IMR-90 (cell line): ENCODE measurements around the gene CMTM5. TPM values are rescaled to one million over a fixed set of nuclear protein-coding genes. Genes with fewer than 3 reads are reported as not detected.

Experiments
- ATAC-seq: fragments of 200-7000 bp; cut with Tn5 transposase; 2 replicates; pipeline ENCODE4 v1.9.1; 2020; ENCODE audit warnings: low read depth, mild to moderate bottlenecking, moderate library complexity
- BruUV-seq: library from RNA; stranded (reverse); fragments of 400-500 nt; replicated peaks from 2 replicates; lab custom pipeline; 2021; lab: Mats Ljungman, UMichigan
- CTCF ChIA-PET: fragments of 300-600 bp; formaldehyde crosslinking; extraction: SDS; loops from one replicate; lab custom pipeline; 2021; ENCODE audit warnings: antibody characterized with exemption; lab: Yijun Ruan, JAX
- POLR2A ChIA-PET: fragments of 300-600 bp; sonication (Branson Sonifier 250); formaldehyde crosslinking; loops from one replicate; lab custom pipeline; 2022; ENCODE audit warnings: antibody characterized with exemption; ENCODE audit not compliant: unreplicated experiment; lab: Charles Lee
- DNase-seq: peaks from one replicate; pipeline ENCODE4 v3.0.0; 2013
- H2AFZ ChIP-seq: replicated peaks from 2 replicates; pipeline ENCODE3; 2013; ENCODE audit warnings: low read length, mild to moderate bottlenecking; ENCODE audit not compliant: poor library complexity
- H2AK5ac ChIP-seq: 2 replicates; pipeline ENCODE4 v1.6.1; 2013; ENCODE audit warnings: low read depth, low read length, inconsistent platforms
- H2AK9ac ChIP-seq: replicated peaks from 2 replicates; pipeline ENCODE3; 2013; ENCODE audit warnings: mild to moderate bottlenecking, low read depth, low read length, moderate library complexity; ENCODE audit not compliant: poor library complexity
- H2BK120ac ChIP-seq: 2 replicates; pipeline ENCODE4 v1.6.1; 2013; ENCODE audit warnings: low read depth, low read length, inconsistent platforms
- H2BK15ac ChIP-seq: 3 replicates; pipeline ENCODE4 v1.6.1; 2013; ENCODE audit warnings: low read depth, low read length, inconsistent platforms
- H2BK20ac ChIP-seq: 2 replicates; pipeline ENCODE4 v1.6.1; 2013; ENCODE audit warnings: low read depth, mild to moderate bottlenecking, inconsistent platforms, low read length, moderate library complexity
- H2BK5ac ChIP-seq: 2 replicates; pipeline ENCODE4 v1.6.1; 2013; ENCODE audit warnings: mild to moderate bottlenecking, low read depth, low read length, inconsistent platforms; ENCODE audit not compliant: poor library complexity, severe bottlenecking
- H3K14ac ChIP-seq: replicated peaks from 2 replicates; pipeline ENCODE4 v1.6.1; 2013; ENCODE audit warnings: low read depth, low read length, inconsistent platforms
- H3K18ac ChIP-seq: 2 replicates; pipeline ENCODE4 v1.6.1; 2013; ENCODE audit warnings: low read depth, low read length, control low read depth
- H3K23ac ChIP-seq: 2 replicates; pipeline ENCODE4 v1.6.1; 2013; ENCODE audit warnings: low read depth, low read length, inconsistent platforms
- H3K27ac ChIP-seq: 2 replicates; pipeline ENCODE4 v1.5.1; 2013; ENCODE audit warnings: mild to moderate bottlenecking, control low read depth, low read length; ENCODE audit not compliant: insufficient read depth
- H3K27me3 ChIP-seq: 2 replicates; pipeline ENCODE4 v1.6.1; 2013; ENCODE audit warnings: low read length; ENCODE audit not compliant: control insufficient read depth, insufficient read depth
- H3K36me3 ChIP-seq: 2 replicates; pipeline ENCODE4 v1.6.1; 2013; ENCODE audit warnings: low read length, mixed read lengths; ENCODE audit not compliant: control insufficient read depth, insufficient read depth
- H3K4ac ChIP-seq: 2 replicates; pipeline ENCODE4 v1.6.1; 2013; ENCODE audit warnings: low read depth, low read length, inconsistent platforms
- H3K4me1 ChIP-seq: 2 replicates; pipeline ENCODE4 v1.6.1; 2013; ENCODE audit warnings: low read length, mixed read lengths; ENCODE audit not compliant: control insufficient read depth, insufficient read depth
- H3K4me2 ChIP-seq: 2 replicates; pipeline ENCODE4 v1.6.1; 2013; ENCODE audit warnings: low read depth, mild to moderate bottlenecking, control low read depth, low read length, moderate library complexity
- H3K4me3 ChIP-seq: 2 replicates; pipeline ENCODE4 v1.5.1; 2013; ENCODE audit warnings: low read depth, mild to moderate bottlenecking, control low read depth, low read length, moderate library complexity; ENCODE audit not compliant: insufficient read depth
- H3K56ac ChIP-seq: 2 replicates; pipeline ENCODE4 v1.6.1; 2013; ENCODE audit warnings: low read length, inconsistent platforms; ENCODE audit not compliant: insufficient read depth; ENCODE audit errors: extremely low read depth
- H3K79me1 ChIP-seq, 2 experiments: 2 replicates each; pipeline ENCODE4 v1.6.1; 2013; ENCODE audit warnings: low read length in 2 of 2, inconsistent platforms in 1 of 2, low read depth in 1 of 2
- H3K9ac ChIP-seq: 2 replicates; pipeline ENCODE4 v1.6.1; 2013; ENCODE audit warnings: low read depth, low read length, control low read depth
- H3K9me1 ChIP-seq: 2 replicates; pipeline ENCODE4 v1.6.1; 2013; ENCODE audit warnings: low read length, inconsistent platforms; ENCODE audit not compliant: insufficient read depth
- H3K9me3 ChIP-seq: 2 replicates; pipeline ENCODE4 v1.6.1; 2013; ENCODE audit warnings: low read length; ENCODE audit not compliant: control insufficient read depth, insufficient read depth
- H4K20me1 ChIP-seq: 2 replicates; pipeline ENCODE4 v1.6.1; 2013; ENCODE audit warnings: low read length, inconsistent platforms; ENCODE audit not compliant: insufficient read depth
- H4K5ac ChIP-seq: 2 replicates; pipeline ENCODE4 v1.6.1; 2013; ENCODE audit warnings: mild to moderate bottlenecking, low read depth, low read length, control low read depth
- H4K8ac ChIP-seq, 2 experiments: 2 replicates each; pipeline ENCODE4 v1.6.1; 2013; ENCODE audit warnings: low read depth in 2 of 2, low read length in 2 of 2, control low read depth in 1 of 2, inconsistent platforms in 1 of 2
- H4K91ac ChIP-seq: 2 replicates; pipeline ENCODE4 v1.6.1; 2013; ENCODE audit warnings: low read depth, low read length, inconsistent platforms; ENCODE audit not compliant: insufficient read depth
- BHLHE40 ChIP-seq: fragments of 150-350 bp; IDR thresholded peaks from 2 replicates; pipeline ENCODE4 v1.6.1; 2016; ENCODE audit warnings: mild to moderate bottlenecking, low read depth, low read length
- CEBPB ChIP-seq: IDR thresholded peaks from 2 replicates; pipeline ENCODE4 v1.6.1; 2012; ENCODE audit warnings: low read depth, low read length, improper control_type of control experiment
- CHD1 ChIP-seq: IDR thresholded peaks from 2 replicates; pipeline ENCODE4 v1.6.1; 2012; ENCODE audit warnings: low read depth, low read length, improper control_type of control experiment
- FOS ChIP-seq: fragments of 150-350 bp; IDR thresholded peaks from 2 replicates; pipeline ENCODE4 v1.6.1; 2016; ENCODE audit warnings: low read depth, low read length
- MAFK ChIP-seq: IDR thresholded peaks from 2 replicates; pipeline ENCODE4 v1.6.1; 2012; ENCODE audit warnings: low read depth, low read length, improper control_type of control experiment
- MAZ ChIP-seq: IDR thresholded peaks from 2 replicates; pipeline ENCODE4 v1.6.1; 2012; ENCODE audit warnings: low read depth, mild to moderate bottlenecking, low read length, improper control_type of control experiment, moderate library complexity, borderline replicate concordance
- MXI1 ChIP-seq: IDR thresholded peaks from 2 replicates; pipeline ENCODE4 v1.6.1; 2012; ENCODE audit warnings: low read depth, mild to moderate bottlenecking, low read length, moderate library complexity, borderline replicate concordance
- NFE2L2 ChIP-seq: fragments of 150-350 bp; IDR thresholded peaks from 2 replicates; pipeline ENCODE4 v1.6.1; 2016; ENCODE audit warnings: low read depth, mild to moderate bottlenecking, low read length
- POLR2A ChIP-seq: IDR thresholded peaks from 2 replicates; pipeline ENCODE4 v1.6.1; 2012; ENCODE audit warnings: mild to moderate bottlenecking, low read depth, low read length
- RCOR1 ChIP-seq: IDR thresholded peaks from 2 replicates; pipeline ENCODE4 v1.6.1; 2012; ENCODE audit warnings: mild to moderate bottlenecking, low read length, improper control_type of control experiment; ENCODE audit not compliant: insufficient replicate concordance
- RFX5 ChIP-seq: IDR thresholded peaks from 2 replicates; pipeline ENCODE4 v1.8.0; 2012; ENCODE audit warnings: low read depth, mild to moderate bottlenecking, low read length, moderate library complexity
- SMC3 ChIP-seq: fragments of 150-350 bp; IDR thresholded peaks from 2 replicates; pipeline ENCODE4 v1.6.1; 2016; ENCODE audit warnings: low read depth, mild to moderate bottlenecking, antibody characterized with exemption, low read length, moderate library complexity
- WGBS, 2 experiments: methylation state at CpG; one replicate each; pipeline versions ENCODE4 v1.1.5 to v1.1.7; 2013; ENCODE audit warnings: missing lambda C conversion rate in 2 of 2; ENCODE audit not compliant: insufficient read length in 1 of 2; ENCODE audit errors: extremely low coverage in 2 of 2; 5-methylcytosine and 5-hydroxymethylcytosine counted together
- dilution Hi-C: fragments of 300-500 bp; cut with HindIII; formaldehyde crosslinking; loops from one replicate; pipeline ENCODE4 v1.14.3; 2018; ENCODE audit warnings: low sequenced_read_pairs; ENCODE audit not compliant: unreplicated experiment
- in situ Hi-C: fragments of 300-500 bp; cut with MboI; formaldehyde crosslinking; loops from 3 replicates; pipeline ENCODE4 v1.14.3; 2019; ENCODE audit warnings: low sequenced_read_pairs, inconsistent platforms, mixed read lengths
- intact Hi-C: fragments of 100-400 bp; cut with micrococcal nuclease; formaldehyde crosslinking; loops from 2 replicates; pipeline ENCODE4 v1.10.0; 2022
- polyA plus RNA-seq, 3 experiments: library from polyadenylated mRNA; depleted of rRNA; stranded (reverse); fragments of >200 nt; gene quantifications; 2 replicates each; pipeline ENCODE4 v1.2.3, GENCODE V29; 2012; ENCODE audit warnings: low replicate concordance in 1 of 3
- total RNA-seq: library from RNA; depleted of rRNA; stranded (reverse); fragments of >200 nt; gene quantifications from 2 replicates; pipeline ENCODE4 v1.2.3, GENCODE V29; 2012
- TF ChIP-seq, protein P1 (sequence below): fragments of 150-350 bp; IDR thresholded peaks from 2 replicates; pipeline ENCODE4 v1.6.1; 2017; ENCODE audit warnings: mild to moderate bottlenecking, antibody characterized with exemption, low read length, low read depth
- TF ChIP-seq, protein P2 (sequence below): fragments of 150-350 bp; IDR thresholded peaks from 2 replicates; pipeline ENCODE4 v1.6.1; 2016; ENCODE audit warnings: low read depth, mild to moderate bottlenecking, low read length, moderate library complexity, borderline replicate concordance

The CMTM5 gene
- total and polyA plus RNA-seq, 2 of the 4 experiments (the other 2 are of a cell fraction), result 0.07 TPM; not detected in 1

DNA sequence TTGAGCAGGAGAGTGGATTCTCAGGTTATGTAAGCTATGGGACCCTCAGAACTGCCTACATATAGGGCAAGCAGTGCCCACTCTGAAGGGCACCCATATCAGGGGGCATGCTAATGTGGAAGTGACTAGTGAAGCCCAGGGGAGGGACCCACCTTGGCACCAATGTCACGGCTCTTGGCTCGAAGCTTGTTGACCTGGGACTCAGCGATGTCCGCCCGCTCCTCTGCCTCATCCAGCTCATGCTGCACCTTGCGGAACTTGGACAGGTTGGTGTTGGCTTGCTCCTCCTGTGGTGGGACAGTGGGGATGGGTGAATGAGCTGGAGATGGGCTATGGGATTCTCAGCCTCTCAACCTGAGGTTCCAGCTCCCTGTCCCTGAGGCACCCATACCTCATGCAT, 5.4 kb downstream of the CMTM5 start:
- no peak overlapping the region for H3K4me2 ChIP-seq
- H3K4me1 ChIP-seq, result no peaks in the 10 kb centered on the region
- peaks cover 45% of the 10 kb centered on the region for H3K27me3 ChIP-seq
- BruUV-seq, result no TSS peak
- no peak overlapping the region for H2BK120ac ChIP-seq
- WGBS, 2 experiments, result no CpG with 5 or more reads among the region's 6 CpGs
- no peak overlapping the region for H4K5ac ChIP-seq
- H2BK5ac ChIP-seq, result no peak overlapping the region
- H3K18ac ChIP-seq, result no peak overlapping the region
- POLR2A ChIA-PET, result no interaction called here
- no peak overlapping the region for H3K27ac ChIP-seq
- no peak overlapping the region for H2BK20ac ChIP-seq
- no peak overlapping the region for H4K8ac ChIP-seq
- in situ Hi-C loops (no loop called here), intact Hi-C loops (no loop called here), dilution Hi-C loops (no loop called here)
- TF ChIP-seq, protein P1, sequence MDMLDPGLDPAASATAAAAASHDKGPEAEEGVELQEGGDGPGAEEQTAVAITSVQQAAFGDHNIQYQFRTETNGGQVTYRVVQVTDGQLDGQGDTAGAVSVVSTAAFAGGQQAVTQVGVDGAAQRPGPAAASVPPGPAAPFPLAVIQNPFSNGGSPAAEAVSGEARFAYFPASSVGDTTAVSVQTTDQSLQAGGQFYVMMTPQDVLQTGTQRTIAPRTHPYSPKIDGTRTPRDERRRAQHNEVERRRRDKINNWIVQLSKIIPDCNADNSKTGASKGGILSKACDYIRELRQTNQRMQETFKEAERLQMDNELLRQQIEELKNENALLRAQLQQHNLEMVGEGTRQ, result no peak
- TF ChIP-seq SMC3 (no peak), MXI1 (no peak), CHD1 (no peak), CEBPB (no peak), BHLHE40 (no peak), POLR2A (no peak), FOS (no peak), MAFK (no peak), RCOR1 (no peak), NFE2L2 (no peak), MAZ (no peak), RFX5 (no peak)
- TF ChIP-seq, protein P2, sequence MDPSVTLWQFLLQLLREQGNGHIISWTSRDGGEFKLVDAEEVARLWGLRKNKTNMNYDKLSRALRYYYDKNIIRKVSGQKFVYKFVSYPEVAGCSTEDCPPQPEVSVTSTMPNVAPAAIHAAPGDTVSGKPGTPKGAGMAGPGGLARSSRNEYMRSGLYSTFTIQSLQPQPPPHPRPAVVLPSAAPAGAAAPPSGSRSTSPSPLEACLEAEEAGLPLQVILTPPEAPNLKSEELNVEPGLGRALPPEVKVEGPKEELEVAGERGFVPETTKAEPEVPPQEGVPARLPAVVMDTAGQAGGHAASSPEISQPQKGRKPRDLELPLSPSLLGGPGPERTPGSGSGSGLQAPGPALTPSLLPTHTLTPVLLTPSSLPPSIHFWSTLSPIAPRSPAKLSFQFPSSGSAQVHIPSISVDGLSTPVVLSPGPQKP, result no peak
- CTCF ChIA-PET, result no interaction called here
- no peak overlapping the region for H3K9ac ChIP-seq
- no peak overlapping the region for H3K56ac ChIP-seq
- H2AK5ac ChIP-seq, result no peak overlapping the region
- no peaks in the 10 kb centered on the region for H3K36me3 ChIP-seq
- no peak for ATAC-seq
- DNase-seq, result no peak
- H2AFZ ChIP-seq, result no peak overlapping the region
- no peaks in the 10 kb centered on the region for H3K79me1 ChIP-seq
- H2BK15ac ChIP-seq, result no peak overlapping the region
- H3K9me3 ChIP-seq, result no peaks in the 10 kb centered on the region
- H4K91ac ChIP-seq, result no peak overlapping the region
- H3K4ac ChIP-seq, result no peak overlapping the region
- H3K9me1 ChIP-seq, result no peaks in the 10 kb centered on the region
- no peak overlapping the region for H3K23ac ChIP-seq
- H3K4me3 ChIP-seq, result no peak overlapping the region
- H4K20me1 ChIP-seq, result no peaks in the 10 kb centered on the region
- no peak overlapping the region for H3K14ac ChIP-seq
- H2AK9ac ChIP-seq, result no peak overlapping the region
